Astrocyte (in vitro differentiated cells and primary cell): ENCODE measurements around the gene LRIG1. TPM values are rescaled to one million over a fixed set of nuclear protein-coding genes. Genes with fewer than 3 reads are reported as not detected.
A peak's percentile ranks its signal among the peaks of the same experiment; 100 is the strongest.

ENCODE experiments used
- DNase-seq: peaks from one replicate; pipeline ENCODE4 v3.0.0-alpha.2; 2010; ENCODE audit warnings: low read depth
- FAIRE-seq: peaks from 2 replicates; lab custom pipeline; 2011; peaks lifted over from hg19 to GRCh38; lab: Jason Lieb, UNC
- H2AFZ ChIP-seq: 2 replicates; pipeline ENCODE4 v1.6.0; 2012; ENCODE audit warnings: low read depth, low read length, inconsistent platforms
- H3K27ac ChIP-seq: 2 replicates; pipeline ENCODE4 v1.5.1; 2011; ENCODE audit warnings: low read depth, low read length, inconsistent platforms
- H3K27me3 ChIP-seq: 2 replicates; pipeline ENCODE4 v1.6.0; 2011; ENCODE audit warnings: low read length, inconsistent platforms; ENCODE audit not compliant: insufficient read depth
- H3K36me3 ChIP-seq: 2 replicates; pipeline ENCODE4 v1.5.1; 2011; ENCODE audit warnings: low read length, inconsistent platforms; ENCODE audit not compliant: insufficient read depth
- H3K4me1 ChIP-seq: 2 replicates; pipeline ENCODE4 v1.5.1; 2011; ENCODE audit warnings: low read length, inconsistent platforms; ENCODE audit not compliant: insufficient read depth
- H3K4me2 ChIP-seq: 2 replicates; pipeline ENCODE4 v1.6.0; 2012; ENCODE audit warnings: low read length, inconsistent platforms
- H3K4me3 ChIP-seq: 2 replicates; pipeline ENCODE4 v1.5.1; 2011; ENCODE audit warnings: low read depth, mild to moderate bottlenecking, low read length, inconsistent platforms; ENCODE audit not compliant: insufficient read depth
- H3K79me2 ChIP-seq: 2 replicates; pipeline ENCODE4 v1.6.0; 2012; ENCODE audit warnings: mild to moderate bottlenecking, low read length, inconsistent platforms; ENCODE audit not compliant: insufficient read depth
- H3K9ac ChIP-seq: 2 replicates; pipeline ENCODE4 v1.6.0; 2012; ENCODE audit warnings: mild to moderate bottlenecking, low read length, inconsistent platforms
- H3K9me3 ChIP-seq: 2 replicates; pipeline ENCODE4 v1.5.1; 2012; ENCODE audit warnings: low read depth, mild to moderate bottlenecking, low read length, inconsistent platforms; ENCODE audit not compliant: insufficient read depth
- H4K20me1 ChIP-seq: 2 replicates; pipeline ENCODE4 v1.6.0; 2012; ENCODE audit warnings: low read length, inconsistent platforms; ENCODE audit not compliant: insufficient read depth
- H3K27ac Mint-ChIP-seq: one replicate; pipeline ENCODE4 v1.8.0; 2021; ENCODE audit warnings: mild to moderate bottlenecking, mixed read lengths; ENCODE audit not compliant: unreplicated experiment
- H3K27me3 Mint-ChIP-seq: one replicate; pipeline ENCODE4 v1.8.0; 2021; ENCODE audit warnings: low read depth, mixed read lengths; ENCODE audit not compliant: unreplicated experiment
- H3K36me3 Mint-ChIP-seq: one replicate; pipeline ENCODE4 v1.8.0; 2021; ENCODE audit warnings: low read depth, mixed read lengths; ENCODE audit not compliant: unreplicated experiment
- H3K4me1 Mint-ChIP-seq: one replicate; pipeline ENCODE4 v1.8.0; 2021; ENCODE audit warnings: low read depth, mixed read lengths; ENCODE audit not compliant: unreplicated experiment
- H3K4me3 Mint-ChIP-seq: one replicate; pipeline ENCODE4 v1.8.0; 2021; ENCODE audit warnings: mild to moderate bottlenecking, moderate library complexity, mixed read lengths; ENCODE audit not compliant: unreplicated experiment
- H3K9me3 Mint-ChIP-seq: one replicate; pipeline ENCODE4 v1.8.0; 2021; ENCODE audit warnings: mild to moderate bottlenecking, mixed read lengths; ENCODE audit not compliant: unreplicated experiment
- CTCF ChIP-seq: IDR thresholded peaks from 2 replicates; pipeline ENCODE4 v1.5.1; 2011; ENCODE audit warnings: low read depth, mild to moderate bottlenecking, inconsistent platforms, low read length, moderate library complexity; ENCODE audit not compliant: insufficient read depth
- EZH2 ChIP-seq: IDR thresholded peaks from 2 replicates; pipeline ENCODE4 v1.6.1; 2012; ENCODE audit warnings: mild to moderate bottlenecking, low read length, inconsistent platforms; ENCODE audit not compliant: insufficient read depth
- total RNA-seq: library from RNA; stranded (reverse); gene quantifications from 2 replicates; pipeline ENCODE4 v1.2.1, GENCODE V29; 2021

The LRIG1 gene
- total RNA-seq, 1 donor from 2014 or later: 39.7 TPM

GRCh38 chr3:66342717-66343356 lies 158.0 kb downstream of the LRIG1 start:
- no peaks in the 10 kb centered on the region for H3K4me1 Mint-ChIP-seq
- H3K9ac ChIP-seq: no peak overlapping the region
- H3K27me3 ChIP-seq: no peaks in the 10 kb centered on the region
- H3K36me3 ChIP-seq: peaks cover under 1% of the 10 kb centered on the region
- DNase-seq (no peak), FAIRE-seq (no peak)
- no peak overlapping the region for H3K4me3 Mint-ChIP-seq
- TF ChIP-seq EZH2 (no peak), CTCF (no peak)
- no peaks in the 10 kb centered on the region for H4K20me1 ChIP-seq
- H3K9me3 ChIP-seq: no peaks in the 10 kb centered on the region
- peaks cover 9% of the 10 kb centered on the region for H3K36me3 Mint-ChIP-seq
- H3K27me3 Mint-ChIP-seq: no peaks in the 10 kb centered on the region
- H3K79me2 ChIP-seq: no peaks in the 10 kb centered on the region
- H3K4me1 ChIP-seq: no peaks in the 10 kb centered on the region
- H3K27ac ChIP-seq: no peak overlapping the region
- H3K4me2 ChIP-seq: no peak overlapping the region
- H3K4me3 ChIP-seq: no peak overlapping the region
- H3K9me3 Mint-ChIP-seq: no peaks in the 10 kb centered on the region
- no peak overlapping the region for H2AFZ ChIP-seq
- H3K27ac Mint-ChIP-seq: no peak overlapping the region

- H3K4me1 ChIP-seq: peaks cover 17% of the 10 kb centered on the region
- DNase-seq (peak; percentile 75), FAIRE-seq (peak; percentile 52)
- no peak overlapping the region for H3K4me2 ChIP-seq
- no peaks in the 10 kb centered on the region for H4K20me1 ChIP-seq
- no peaks in the 10 kb centered on the region for H3K27me3 ChIP-seq
- H3K79me2 ChIP-seq: no peaks in the 10 kb centered on the region
- peaks cover 17% of the 10 kb centered on the region for H3K4me1 Mint-ChIP-seq
- H3K4me3 Mint-ChIP-seq: no peak overlapping the region
- no peak overlapping the region for H3K27ac ChIP-seq
- no peak overlapping the region for H3K9ac ChIP-seq
- no peak overlapping the region for H3K4me3 ChIP-seq
- H3K36me3 ChIP-seq: no peaks in the 10 kb centered on the region
- TF ChIP-seq CTCF (no peak), EZH2 (no peak)
- no peaks in the 10 kb centered on the region for H3K9me3 Mint-ChIP-seq
- peaks cover 2% of the 10 kb centered on the region for H3K36me3 Mint-ChIP-seq
- no peaks in the 10 kb centered on the region for H3K27me3 Mint-ChIP-seq
- no peak overlapping the region for H3K27ac Mint-ChIP-seq
- H3K9me3 ChIP-seq: no peaks in the 10 kb centered on the region
- no peak overlapping the region for H2AFZ ChIP-seq
Observed at GRCh38 chr3:66338927-66339326, 161.9 kb downstream of the LRIG1 start.

GRCh38 chr3:66336333-66336766 lies 164.5 kb downstream of the LRIG1 start:
- H3K4me1 ChIP-seq: peaks cover 17% of the 10 kb centered on the region
- Mint-ChIP-seq H3K9me3 (no peaks in the 10 kb centered on the region), H3K4me3 (no peak overlapping the region), H3K36me3 (peaks cover 2% of the 10 kb centered on the region), H3K27me3 (no peaks in the 10 kb centered on the region), H3K27ac (peak overlapping the region; percentile 66), H3K4me1 (peaks cover 17% of the 10 kb centered on the region)
- no peaks in the 10 kb centered on the region for H3K79me2 ChIP-seq
- DNase-seq (peak; percentile 89), FAIRE-seq (no peak)
- H3K4me3 ChIP-seq: peak overlapping the region; percentile 9
- peak overlapping the region; percentile 70 for H3K27ac ChIP-seq
- H4K20me1 ChIP-seq: no peaks in the 10 kb centered on the region
- peak overlapping the region; percentile 45 for H3K9ac ChIP-seq
- no peaks in the 10 kb centered on the region for H3K36me3 ChIP-seq
- TF ChIP-seq CTCF: no peak
- no peak for TF ChIP-seq EZH2
- H3K4me2 ChIP-seq: peak overlapping the region; percentile 61
- no peak overlapping the region for H2AFZ ChIP-seq
- no peaks in the 10 kb centered on the region for H3K27me3 ChIP-seq
- H3K9me3 ChIP-seq: no peaks in the 10 kb centered on the region
